Mesodermal cell (in vitro differentiated cells): ENCODE measurements around the gene PCDHGC3.

Experiments
- H3K27ac ChIP-seq: 2 replicates; pipeline ENCODE4 v1.7.0; 2013; ENCODE audit warnings: mild to moderate bottlenecking, low read depth, low read length, moderate library complexity; ENCODE audit not compliant: severe bottlenecking
- H3K36me3 ChIP-seq: 2 replicates; pipeline ENCODE4 v1.7.1; 2013; ENCODE audit warnings: mild to moderate bottlenecking, low read length, moderate library complexity; ENCODE audit not compliant: control insufficient read depth, insufficient read depth
- H3K4me1 ChIP-seq: one replicate; pipeline ENCODE4 v1.7.1; 2013; ENCODE audit warnings: mild to moderate bottlenecking, low read length; ENCODE audit not compliant: insufficient read depth, control insufficient read depth, poor library complexity, severe bottlenecking
- H3K4me3 ChIP-seq: 2 replicates; pipeline ENCODE4 v1.7.0; 2013; ENCODE audit warnings: low read length, control low read depth, mild to moderate bottlenecking; ENCODE audit not compliant: insufficient read depth, poor library complexity, severe bottlenecking; ENCODE audit errors: extremely low read depth
- H3K9me3 ChIP-seq: 2 replicates; pipeline ENCODE4 v1.7.1; 2013; ENCODE audit warnings: mild to moderate bottlenecking, low read length, moderate library complexity; ENCODE audit not compliant: control insufficient read depth
- WGBS, 2 experiments: methylation state at CpG; one replicate each; pipeline ENCODE4 v1.1.5; 2013; ENCODE audit warnings: missing lambda C conversion rate in 2 of 2; ENCODE audit not compliant: insufficient coverage in 2 of 2; 5-methylcytosine and 5-hydroxymethylcytosine counted together

PCDHGC3 gene

GRCh38 chr5:141485321-141486055 is 9.7 kb downstream of the PCDHGC3 start:
- Histone ChIP-seq H3K36me3 (peaks cover 63% of the 10 kb centered on the region), H3K4me3 (peak overlapping the region; percentile 42), H3K9me3 (peaks cover 21% of the 10 kb centered on the region), H3K4me1 (peaks cover 50% of the 10 kb centered on the region), H3K27ac (peak overlapping the region; percentile 68)
- WGBS, 2 experiments: 51 to 58% methylated on average over 34 to 37 of the region's 38 CpGs

GRCh38 chr5:141486091-141486490 is 10.3 kb downstream of the PCDHGC3 start:
- H3K36me3 ChIP-seq: peaks cover 63% of the 10 kb centered on the region
- peaks cover 50% of the 10 kb centered on the region for H3K4me1 ChIP-seq
- WGBS, 2 experiments: 93% methylated on average over 9 of the region's 9 CpGs
- H3K4me3 ChIP-seq: peak overlapping the region; percentile 42
- H3K9me3 ChIP-seq: peaks cover 21% of the 10 kb centered on the region
- H3K27ac ChIP-seq: no peak overlapping the region

- no peak overlapping the region for H3K4me3 ChIP-seq
- H3K9me3 ChIP-seq: peaks cover 21% of the 10 kb centered on the region
- H3K27ac ChIP-seq: no peak overlapping the region
- H3K36me3 ChIP-seq: peaks cover 70% of the 10 kb centered on the region
- WGBS, 2 experiments: 95 to 98% methylated on average over 6 to 7 of the region's 7 CpGs
- H3K4me1 ChIP-seq: peaks cover 53% of the 10 kb centered on the region
These were observed 11.4 kb downstream of the PCDHGC3 start for GRCh38 chr5:141487131-141487530.

DNA sequence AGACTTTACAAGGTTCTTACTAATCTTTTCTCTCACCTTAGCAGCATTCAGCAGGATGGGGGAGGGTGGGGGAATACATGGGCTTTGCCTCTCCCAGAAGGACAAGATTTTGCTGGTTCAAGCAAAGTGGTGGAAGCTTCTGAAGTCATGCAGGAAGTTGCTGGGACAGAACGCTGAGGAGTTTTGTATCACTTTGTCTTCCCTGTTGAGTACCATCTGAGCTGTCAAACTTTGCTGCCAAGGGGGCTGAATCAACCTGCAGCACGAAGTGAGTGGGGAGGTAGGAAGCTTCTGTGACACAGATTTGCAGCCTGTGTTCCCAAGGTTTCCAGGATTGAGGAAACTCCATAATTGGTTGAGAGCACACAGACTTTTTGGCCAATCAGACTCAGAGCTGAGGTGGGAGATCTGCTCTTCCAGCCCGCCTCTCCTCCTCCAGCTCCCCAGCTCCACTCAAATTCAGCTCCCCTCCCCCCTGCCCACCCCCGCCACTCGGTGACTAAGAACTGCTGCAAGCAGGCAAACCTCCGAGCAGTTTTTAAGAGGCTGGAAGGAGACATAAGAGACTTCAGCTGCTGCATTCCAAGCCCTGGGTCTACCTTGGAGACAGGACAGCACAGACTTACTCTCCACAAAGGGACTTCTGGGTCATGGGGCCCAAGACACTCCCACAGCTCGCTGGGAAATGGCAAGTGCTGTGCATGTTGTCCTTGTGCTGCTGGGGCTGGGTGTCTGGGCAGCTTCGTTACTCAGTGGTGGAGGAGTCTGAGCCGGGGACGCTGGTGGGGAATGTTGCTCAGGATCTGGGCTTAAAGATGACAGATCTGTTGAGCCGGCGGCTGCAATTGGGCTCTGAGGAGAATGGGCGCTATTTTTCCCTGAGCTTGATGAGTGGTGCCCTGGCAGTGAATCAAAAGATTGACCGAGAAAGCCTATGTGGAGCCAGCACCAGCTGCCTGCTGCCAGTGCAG is 13.1 kb downstream of the PCDHGC3 start, which contains the start of gene PCDHGC5:
Gene PCDHGC5, plus strand, starts transcription at position 491 of the 971 bp plus-strand sequence. Its CDS starts 160 bp downstream, at position 651.
- 71 to 76% methylated on average over 7 to 12 of the region's 14 CpGs for WGBS, 2 experiments
- peak within 1 kb of the TSS; percentile 14 for H3K4me3 ChIP-seq
- peaks cover 21% of the 10 kb centered on the region for H3K9me3 ChIP-seq
- H3K27ac ChIP-seq: peak within 1 kb of the TSS; percentile 53
- H3K36me3 ChIP-seq: peaks cover 79% of the 10 kb centered on the region
- peaks cover 44% of the 10 kb centered on the region for H3K4me1 ChIP-seq

DNA sequence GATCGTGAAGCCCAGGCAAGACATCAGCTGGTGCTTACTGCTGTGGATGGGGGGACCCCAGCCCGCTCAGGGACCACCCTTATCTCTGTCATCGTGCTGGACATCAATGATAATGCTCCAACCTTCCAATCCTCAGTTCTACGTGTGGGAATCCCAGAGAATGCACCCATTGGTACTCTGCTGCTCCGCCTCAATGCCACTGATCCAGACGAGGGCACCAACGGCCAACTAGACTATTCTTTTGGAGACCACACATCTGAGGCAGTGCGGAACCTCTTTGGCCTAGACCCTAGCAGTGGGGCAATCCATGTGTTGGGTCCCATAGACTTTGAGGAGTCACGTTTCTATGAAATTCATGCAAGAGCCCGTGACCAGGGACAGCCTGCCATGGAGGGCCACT is 14.1 kb downstream of the PCDHGC3 start:
- whole genome bisulfite sequencing, 2 experiments: 94 to 97% methylated on average over 9 to 10 of the region's 10 CpGs
- Histone ChIP-seq H3K4me3 (no peak overlapping the region), H3K27ac (no peak overlapping the region), H3K36me3 (peaks cover 79% of the 10 kb centered on the region), H3K4me1 (peaks cover 49% of the 10 kb centered on the region), H3K9me3 (peaks cover 21% of the 10 kb centered on the region)

GRCh38 chr5:141490271-141490670 is 14.5 kb downstream of the PCDHGC3 start:
- H3K9me3 ChIP-seq: peaks cover 21% of the 10 kb centered on the region
- H3K4me3 ChIP-seq: no peak overlapping the region
- peaks cover 77% of the 10 kb centered on the region for H3K36me3 ChIP-seq
- H3K4me1 ChIP-seq: peaks cover 48% of the 10 kb centered on the region
- 96 to 99% methylated on average over 9 to 10 of the region's 10 CpGs for WGBS, 2 experiments
- no peak overlapping the region for H3K27ac ChIP-seq

- Histone ChIP-seq H3K9me3 (peaks cover 20% of the 10 kb centered on the region), H3K27ac (no peak overlapping the region), H3K4me1 (peaks cover 48% of the 10 kb centered on the region), H3K36me3 (peaks cover 72% of the 10 kb centered on the region), H3K4me3 (no peak overlapping the region)
- 94 to 97% methylated on average over 10 of the region's 13 CpGs for WGBS, 2 experiments
These were observed 15.0 kb downstream of the PCDHGC3 start for GRCh38 chr5:141490771-141491170.

DNA sequence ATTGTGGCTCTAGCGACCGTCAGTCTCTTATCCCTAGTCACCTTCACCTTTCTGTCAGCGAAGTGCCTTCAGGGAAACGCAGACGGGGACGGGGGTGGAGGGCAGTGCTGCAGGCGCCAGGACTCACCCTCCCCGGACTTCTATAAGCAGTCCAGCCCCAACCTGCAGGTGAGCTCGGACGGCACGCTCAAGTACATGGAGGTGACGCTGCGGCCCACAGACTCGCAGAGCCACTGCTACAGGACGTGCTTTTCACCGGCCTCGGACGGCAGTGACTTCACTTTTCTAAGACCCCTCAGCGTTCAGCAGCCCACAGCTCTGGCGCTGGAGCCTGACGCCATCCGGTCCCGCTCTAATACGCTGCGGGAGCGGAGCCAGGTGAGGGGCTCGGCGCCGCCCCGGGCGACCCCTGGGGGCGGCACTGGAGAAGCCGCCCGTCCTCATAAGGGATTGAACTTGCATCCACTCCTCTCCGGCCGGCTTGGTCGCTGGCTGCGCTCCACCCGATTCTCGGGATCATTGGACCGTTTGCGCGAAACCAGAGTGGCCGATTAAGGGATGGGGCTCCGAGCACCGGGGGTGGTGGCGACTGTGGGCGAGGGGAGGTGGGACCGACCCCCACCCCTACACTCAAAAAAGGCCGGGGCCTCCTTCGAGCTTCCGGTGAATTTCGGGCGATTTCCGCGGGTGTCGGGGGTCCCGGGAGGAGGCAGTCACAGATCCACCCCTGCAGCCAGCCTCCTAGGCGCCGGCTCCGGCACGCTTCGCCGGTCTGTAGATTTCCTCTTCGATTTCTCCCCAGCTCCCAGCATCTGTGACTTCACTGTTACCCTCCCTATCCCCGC is 15.8 kb downstream of the PCDHGC3 start:
- Histone ChIP-seq H3K4me1 (peaks cover 52% of the 10 kb centered on the region), H3K4me3 (no peak overlapping the region), H3K27ac (no peak overlapping the region), H3K9me3 (peaks cover 13% of the 10 kb centered on the region), H3K36me3 (peaks cover 68% of the 10 kb centered on the region)
- 98% methylated on average over 66 of the region's 66 CpGs for WGBS, 2 experiments

GRCh38 chr5:141492168-141492885 is 16.6 kb downstream of the PCDHGC3 start:
- Histone ChIP-seq H3K27ac (no peak overlapping the region), H3K4me3 (no peak overlapping the region), H3K9me3 (peaks cover 6% of the 10 kb centered on the region), H3K36me3 (peaks cover 68% of the 10 kb centered on the region), H3K4me1 (peaks cover 55% of the 10 kb centered on the region)
- 98 to 99% methylated on average over 61 to 66 of the region's 68 CpGs for WGBS, 2 experiments
